Activated B cell treated with CpG ODN at 0.5 μM for 24 hours (primary cell): ENCODE measurements around the gene R3HDM2. TPM values are rescaled to one million over a fixed set of nuclear protein-coding genes. Genes with fewer than 3 reads are reported as not detected.
A peak's percentile ranks its signal among the peaks of the same experiment; 100 is the strongest.

Experiments
- ATAC-seq: fragments of 200-7000 bp; cut with Tn5 transposase; one replicate; pipeline ENCODE4 v1.10.0; 2021; ENCODE audit warnings: low read depth, mild to moderate bottlenecking, moderate library complexity
- CTCF ChIA-PET: fragments of 350-600 bp; sonication (Branson Sonifier 250); formaldehyde crosslinking; loops from one replicate; lab custom pipeline; 2021; ENCODE audit warnings: antibody characterized with exemption; lab: Charles Lee
- POLR2A ChIA-PET: fragments of 350-600 bp; sonication (Branson Sonifier 250); formaldehyde crosslinking; loops from one replicate; lab custom pipeline; 2021; ENCODE audit warnings: antibody characterized with exemption; lab: Charles Lee
- DNase-seq: peaks from one replicate; pipeline ENCODE4 v3.0.0; 2022
- H3K27ac Mint-ChIP-seq: one replicate; pipeline ENCODE4 v1.8.0; 2020; ENCODE audit warnings: mixed read lengths
- H3K27me3 Mint-ChIP-seq: one replicate; pipeline ENCODE4 v1.8.0; 2021; ENCODE audit warnings: mixed read lengths
- H3K36me3 Mint-ChIP-seq: one replicate; pipeline ENCODE4 v1.8.0; 2021; ENCODE audit warnings: low read depth, mixed read lengths
- H3K4me1 Mint-ChIP-seq: one replicate; pipeline ENCODE4 v1.8.0; 2021; ENCODE audit warnings: mixed read lengths
- H3K4me3 Mint-ChIP-seq: one replicate; pipeline ENCODE4 v1.8.0; 2020; ENCODE audit warnings: mild to moderate bottlenecking, mixed read lengths
- H3K9me3 Mint-ChIP-seq: one replicate; pipeline ENCODE4 v1.8.0; 2020; ENCODE audit warnings: mixed read lengths
- intact Hi-C: fragments of 100-400 bp; cut with micrococcal nuclease; formaldehyde crosslinking; loops from one replicate; pipeline ENCODE4 v1.15.1; 2024
- total RNA-seq: library from RNA; stranded (reverse); gene quantifications from 2 replicates; pipeline ENCODE4 v1.2.3, GENCODE V29; 2022
- TF ChIP-seq, protein P1 (sequence below): fragments of 200-600 bp; IDR thresholded peaks from one replicate; pipeline ENCODE4 v1.8.0; 2022; ENCODE audit warnings: antibody characterized with exemption, mild to moderate bottlenecking

Gene R3HDM2
- total RNA-seq, 1 donor from 2014 or later = 75.6 TPM

GRCh38 chr12:57470970-57471656 is 40.3 kb upstream of the R3HDM2 start:
- intact Hi-C loops = no loop called here
- ATAC-seq (no peak), DNase-seq (no peak)
- Mint-ChIP-seq H3K9me3 (no peaks in the 10 kb centered on the region), H3K4me3 (no peak overlapping the region), H3K36me3 (peaks cover 65% of the 10 kb centered on the region), H3K27ac (no peak overlapping the region), H3K27me3 (no peaks in the 10 kb centered on the region), H3K4me1 (peaks cover 32% of the 10 kb centered on the region)
- TF ChIP-seq, protein P1, sequence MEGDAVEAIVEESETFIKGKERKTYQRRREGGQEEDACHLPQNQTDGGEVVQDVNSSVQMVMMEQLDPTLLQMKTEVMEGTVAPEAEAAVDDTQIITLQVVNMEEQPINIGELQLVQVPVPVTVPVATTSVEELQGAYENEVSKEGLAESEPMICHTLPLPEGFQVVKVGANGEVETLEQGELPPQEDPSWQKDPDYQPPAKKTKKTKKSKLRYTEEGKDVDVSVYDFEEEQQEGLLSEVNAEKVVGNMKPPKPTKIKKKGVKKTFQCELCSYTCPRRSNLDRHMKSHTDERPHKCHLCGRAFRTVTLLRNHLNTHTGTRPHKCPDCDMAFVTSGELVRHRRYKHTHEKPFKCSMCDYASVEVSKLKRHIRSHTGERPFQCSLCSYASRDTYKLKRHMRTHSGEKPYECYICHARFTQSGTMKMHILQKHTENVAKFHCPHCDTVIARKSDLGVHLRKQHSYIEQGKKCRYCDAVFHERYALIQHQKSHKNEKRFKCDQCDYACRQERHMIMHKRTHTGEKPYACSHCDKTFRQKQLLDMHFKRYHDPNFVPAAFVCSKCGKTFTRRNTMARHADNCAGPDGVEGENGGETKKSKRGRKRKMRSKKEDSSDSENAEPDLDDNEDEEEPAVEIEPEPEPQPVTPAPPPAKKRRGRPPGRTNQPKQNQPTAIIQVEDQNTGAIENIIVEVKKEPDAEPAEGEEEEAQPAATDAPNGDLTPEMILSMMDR = no peak
- ChIA-PET CTCF (interaction anchor here (1.5 kb wide), 1 partner anchor 12 kb away, joined by 3 read pairs; the partner anchor contains the start of gene GLI1), POLR2A (interaction anchor here (1.0 to 1.9 kb wide), 2 partner anchors 9 to 50 kb away, joined by 3 to 5 read pairs; partner anchors contain the start of gene ARHGAP9)

- Mint-ChIP-seq H3K4me1 (peaks cover 27% of the 10 kb centered on the region), H3K9me3 (no peaks in the 10 kb centered on the region), H3K36me3 (peaks cover 65% of the 10 kb centered on the region), H3K27ac (no peak overlapping the region), H3K27me3 (no peaks in the 10 kb centered on the region), H3K4me3 (no peak overlapping the region)
- CTCF ChIA-PET = interaction anchor here (1.5 kb wide), 1 partner anchor 12 kb away, joined by 3 read pairs; the partner anchor contains the start of gene GLI1
- POLR2A ChIA-PET = interaction anchor here (0.8 to 1.9 kb wide), 3 partner anchors 9 to 50 kb away, joined by 3 to 5 read pairs (median 3); partner anchors contain the start of gene ARHGAP9
- TF ChIP-seq, protein P1 = no peak
- intact Hi-C loops = no loop called here
- DNase-seq = no peak
- ATAC-seq = no peak
Observed at GRCh38 chr12:57470286-57470969, 39.6 kb upstream of the R3HDM2 start.

- H3K4me1 Mint-ChIP-seq = peaks cover 24% of the 10 kb centered on the region
- H3K9me3 Mint-ChIP-seq = no peaks in the 10 kb centered on the region
- peaks cover 60% of the 10 kb centered on the region for H3K36me3 Mint-ChIP-seq
- CTCF ChIA-PET = interaction anchor here (1.5 kb wide), 1 partner anchor 11 kb away, joined by 3 read pairs; the partner anchor contains the start of gene GLI1
- H3K4me3 Mint-ChIP-seq = no peak overlapping the region
- H3K27ac Mint-ChIP-seq = no peak overlapping the region
- POLR2A ChIA-PET = interaction anchor here (0.8 to 1.9 kb wide), 3 partner anchors 10 to 11 kb away, joined by 3 to 5 read pairs (median 3); partner anchors contain the start of genes ARHGAP9 and GLI1
- TF ChIP-seq, protein P1 = no peak
- ATAC-seq (no peak), DNase-seq (no peak)
- intact Hi-C loops = no loop called here
- H3K27me3 Mint-ChIP-seq = no peaks in the 10 kb centered on the region
Observed at GRCh38 chr12:57469296-57470164, 38.7 kb upstream of the R3HDM2 start.

- Mint-ChIP-seq H3K36me3 (peaks cover 48% of the 10 kb centered on the region), H3K4me1 (peaks cover 23% of the 10 kb centered on the region), H3K27ac (peak overlapping the region; percentile 9), H3K4me3 (no peak overlapping the region), H3K9me3 (no peaks in the 10 kb centered on the region), H3K27me3 (no peaks in the 10 kb centered on the region)
- TF ChIP-seq, protein P1 = no peak
- intact Hi-C loops = no loop called here
- ATAC-seq = no peak
- DNase-seq = no peak
- ChIA-PET POLR2A (no interaction called here), CTCF (no interaction called here)
Observed at GRCh38 chr12:57467915-57468314, 37.1 kb upstream of the R3HDM2 start.
